ENCODE measurements around the gene SLC7A11. TPM values are rescaled to one million over a fixed set of nuclear protein-coding genes. Genes with fewer than 3 reads are reported as not detected.

SLC7A11 gene
- total and polyA plus RNA-seq, 10 of the 15 experiments (the other 5 are each of a cell fraction or from before 2014, with no cell fraction given), result 1.6 to 9.8 (median 3.5) TPM

- no peak for FAIRE-seq
- no peak for ATAC-seq
- in situ Hi-C loops (cut with MboI) (no loop called here), intact Hi-C loops (cut with micrococcal nuclease; ENCODE audit: unreplicated experiment) (no loop called here)
- H2AFZ ChIP-seq (ENCODE audit: control insufficient read depth, low read depth, low read length), result no peak overlapping the region
- ChIA-PET POLR2A (no interaction called here), SMC1A (ENCODE audit: uncharacterized antibody, unreplicated experiment) (interaction anchor here (0.9 kb wide), 1 partner anchor 27 kb away, joined by 3 read pairs; no protein-coding TSS in a partner anchor), CTCF (no interaction called here), RAD21 (ENCODE audit: unreplicated experiment) (no interaction called here)
- no TSS peak for BruUV-seq (replicated peaks)
- H3K4me3 ChIP-seq, result no peak overlapping the region
- H3K36me3 ChIP-seq (ENCODE audit: control insufficient read depth in 2 of 2, insufficient read depth in 2 of 2, low read length in 1 of 2), result no peaks in the 10 kb centered on the region
- H3K9me3 ChIP-seq (replicated peaks; ENCODE audit: control insufficient read depth, insufficient read depth, low read length), result no peaks in the 10 kb centered on the region
- no peak for DNase-seq (ENCODE audit: low read depth, low spot score)
- H3K4me1 ChIP-seq (ENCODE audit: control insufficient read depth, insufficient read depth, low read length), result no peaks in the 10 kb centered on the region
- H4K20me1 ChIP-seq (ENCODE audit: control insufficient read depth, insufficient read depth), result no peaks in the 10 kb centered on the region
- no peaks in the 10 kb centered on the region for H3K79me2 ChIP-seq (ENCODE audit: control insufficient read depth, insufficient read depth, low read length)
- WGBS (ENCODE audit: insufficient coverage, insufficient replicate concordance, low lambda C conversion rate, missing lambda C conversion rate), result 9% methylated on average over 2 of the region's 2 CpGs
- H3K4me2 ChIP-seq (ENCODE audit: control insufficient read depth, insufficient read depth), result no peak overlapping the region
- H3K27ac ChIP-seq (ENCODE audit: control insufficient read depth, insufficient read depth), result no peak overlapping the region
- no peaks in the 10 kb centered on the region for H3K27me3 ChIP-seq (replicated peaks in 1 of 2; ENCODE audit: control insufficient read depth in 2 of 2, insufficient read depth in 2 of 2, low read length in 1 of 2)
- no peak overlapping the region for H3K9ac ChIP-seq (ENCODE audit: control insufficient read depth, insufficient read depth, low read length)
- TF ChIP-seq TCF3 (IDR thresholded peaks at IDR 0.05; ENCODE audit: borderline replicate concordance, insufficient read depth, low read depth, low read length) (no peak), BRCA1 (IDR thresholded peaks at IDR 0.05; ENCODE audit: low read depth, low read length) (no peak), HCFC1 (IDR thresholded peaks at IDR 0.05; ENCODE audit: low read length) (no peak), PML (IDR thresholded peaks at IDR 0.05; ENCODE audit: low read length) (no peak)
These were observed 106.5 kb downstream of the SLC7A11 start for GRCh38 chr4:138135610-138136009.

- intact Hi-C loops (cut with micrococcal nuclease; ENCODE audit: unreplicated experiment), result no loop called here
- H3K27ac ChIP-seq (ENCODE audit: control insufficient read depth, insufficient read depth), result no peak overlapping the region
- H2AFZ ChIP-seq (ENCODE audit: control insufficient read depth, low read depth, low read length), result no peak overlapping the region
- no peaks in the 10 kb centered on the region for H3K36me3 ChIP-seq (ENCODE audit: control insufficient read depth in 2 of 2, insufficient read depth in 2 of 2, low read length in 1 of 2)
- no peaks in the 10 kb centered on the region for H3K9me3 ChIP-seq (replicated peaks; ENCODE audit: control insufficient read depth, insufficient read depth, low read length)
- SMC1A ChIA-PET (ENCODE audit: uncharacterized antibody, unreplicated experiment), result no interaction called here
- ATAC-seq (no peak), FAIRE-seq (no peak), DNase-seq (ENCODE audit: low read depth, low spot score) (no peak)
- no peak overlapping the region for H3K4me2 ChIP-seq (ENCODE audit: control insufficient read depth, insufficient read depth)
- H3K4me3 ChIP-seq, result no peak overlapping the region
- RAD21 ChIA-PET (ENCODE audit: unreplicated experiment), result no interaction called here
- peaks cover 11% of the 10 kb centered on the region for H3K4me1 ChIP-seq (ENCODE audit: control insufficient read depth, insufficient read depth, low read length)
- TF ChIP-seq CREM (IDR thresholded peaks at IDR 0.05; ENCODE audit: low read depth) (no peak), ATF7 (IDR thresholded peaks at IDR 0.05; ENCODE audit: low read depth) (no peak), KAT2A (conservative IDR thresholded peaks at IDR 0.05; ENCODE audit: control insufficient read depth, low read depth, low read length) (no peak), EGR1 (IDR thresholded peaks at IDR 0.05; ENCODE audit: borderline replicate concordance in 1 of 2, low read depth in 2 of 2, low read length in 2 of 2) (no peak), SMC3 (IDR thresholded peaks at IDR 0.05; ENCODE audit: borderline replicate concordance, low read length) (no peak), ZNF207 (IDR thresholded peaks at IDR 0.05; ENCODE audit: borderline replicate concordance) (no peak), STAT1 (conservative IDR thresholded peaks at IDR 0.05) (no peak), ZNF622 (IDR thresholded peaks at IDR 0.05) (no peak), WRNIP1 (IDR thresholded peaks at IDR 0.05; ENCODE audit: borderline replicate concordance, low read depth, low read length) (no peak), MEF2B (IDR thresholded peaks at IDR 0.05; ENCODE audit: partially characterized antibody, poor library complexity, severe bottlenecking) (no peak), HDGF (IDR thresholded peaks at IDR 0.05) (no peak)
- TF ChIP-seq, protein P1, sequence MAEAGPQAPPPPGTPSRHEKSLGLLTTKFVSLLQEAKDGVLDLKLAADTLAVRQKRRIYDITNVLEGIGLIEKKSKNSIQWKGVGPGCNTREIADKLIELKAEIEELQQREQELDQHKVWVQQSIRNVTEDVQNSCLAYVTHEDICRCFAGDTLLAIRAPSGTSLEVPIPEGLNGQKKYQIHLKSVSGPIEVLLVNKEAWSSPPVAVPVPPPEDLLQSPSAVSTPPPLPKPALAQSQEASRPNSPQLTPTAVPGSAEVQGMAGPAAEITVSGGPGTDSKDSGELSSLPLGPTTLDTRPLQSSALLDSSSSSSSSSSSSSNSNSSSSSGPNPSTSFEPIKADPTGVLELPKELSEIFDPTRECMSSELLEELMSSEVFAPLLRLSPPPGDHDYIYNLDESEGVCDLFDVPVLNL (IDR thresholded peaks at IDR 0.05; ENCODE audit: low read depth, low read length), result no peak
- TF ChIP-seq, protein P2, sequence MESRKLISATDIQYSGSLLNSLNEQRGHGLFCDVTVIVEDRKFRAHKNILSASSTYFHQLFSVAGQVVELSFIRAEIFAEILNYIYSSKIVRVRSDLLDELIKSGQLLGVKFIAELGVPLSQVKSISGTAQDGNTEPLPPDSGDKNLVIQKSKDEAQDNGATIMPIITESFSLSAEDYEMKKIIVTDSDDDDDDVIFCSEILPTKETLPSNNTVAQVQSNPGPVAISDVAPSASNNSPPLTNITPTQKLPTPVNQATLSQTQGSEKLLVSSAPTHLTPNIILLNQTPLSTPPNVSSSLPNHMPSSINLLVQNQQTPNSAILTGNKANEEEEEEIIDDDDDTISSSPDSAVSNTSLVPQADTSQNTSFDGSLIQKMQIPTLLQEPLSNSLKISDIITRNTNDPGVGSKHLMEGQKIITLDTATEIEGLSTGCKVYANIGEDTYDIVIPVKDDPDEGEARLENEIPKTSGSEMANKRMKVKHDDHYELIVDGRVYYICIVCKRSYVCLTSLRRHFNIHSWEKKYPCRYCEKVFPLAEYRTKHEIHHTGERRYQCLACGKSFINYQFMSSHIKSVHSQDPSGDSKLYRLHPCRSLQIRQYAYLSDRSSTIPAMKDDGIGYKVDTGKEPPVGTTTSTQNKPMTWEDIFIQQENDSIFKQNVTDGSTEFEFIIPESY (IDR thresholded peaks at IDR 0.05), result no peak
- H3K9ac ChIP-seq (ENCODE audit: control insufficient read depth, insufficient read depth, low read length), result no peak overlapping the region
- no peaks in the 10 kb centered on the region for H3K27me3 ChIP-seq (replicated peaks in 1 of 2; ENCODE audit: control insufficient read depth in 2 of 2, insufficient read depth in 2 of 2, low read length in 1 of 2)
- H4K20me1 ChIP-seq (ENCODE audit: control insufficient read depth, insufficient read depth), result no peaks in the 10 kb centered on the region
- H3K79me2 ChIP-seq (ENCODE audit: control insufficient read depth, insufficient read depth, low read length), result no peaks in the 10 kb centered on the region
- WGBS (ENCODE audit: insufficient coverage, insufficient replicate concordance, low lambda C conversion rate, missing lambda C conversion rate), result 0% methylated on average over 1 of the region's 1 CpG
- CTCF ChIA-PET, result no interaction called here
- POLR2A ChIA-PET, result no interaction called here
- in situ Hi-C loops (cut with MboI), result no loop called here
- BruUV-seq (replicated peaks), result no TSS peak
These were observed 123.9 kb downstream of the SLC7A11 start for GRCh38 chr4:138118270-138118669.
